GM15510 (cell line): ENCODE measurements around the gene NXPH4.

Experiments
- POLR2A ChIP-seq: IDR thresholded peaks from 3 replicates; pipeline ENCODE4 v1.6.1; 2011; ENCODE audit warnings: borderline replicate concordance; ENCODE audit not compliant: insufficient read length; ENCODE audit errors: extremely low read depth

NXPH4 gene

DNA sequence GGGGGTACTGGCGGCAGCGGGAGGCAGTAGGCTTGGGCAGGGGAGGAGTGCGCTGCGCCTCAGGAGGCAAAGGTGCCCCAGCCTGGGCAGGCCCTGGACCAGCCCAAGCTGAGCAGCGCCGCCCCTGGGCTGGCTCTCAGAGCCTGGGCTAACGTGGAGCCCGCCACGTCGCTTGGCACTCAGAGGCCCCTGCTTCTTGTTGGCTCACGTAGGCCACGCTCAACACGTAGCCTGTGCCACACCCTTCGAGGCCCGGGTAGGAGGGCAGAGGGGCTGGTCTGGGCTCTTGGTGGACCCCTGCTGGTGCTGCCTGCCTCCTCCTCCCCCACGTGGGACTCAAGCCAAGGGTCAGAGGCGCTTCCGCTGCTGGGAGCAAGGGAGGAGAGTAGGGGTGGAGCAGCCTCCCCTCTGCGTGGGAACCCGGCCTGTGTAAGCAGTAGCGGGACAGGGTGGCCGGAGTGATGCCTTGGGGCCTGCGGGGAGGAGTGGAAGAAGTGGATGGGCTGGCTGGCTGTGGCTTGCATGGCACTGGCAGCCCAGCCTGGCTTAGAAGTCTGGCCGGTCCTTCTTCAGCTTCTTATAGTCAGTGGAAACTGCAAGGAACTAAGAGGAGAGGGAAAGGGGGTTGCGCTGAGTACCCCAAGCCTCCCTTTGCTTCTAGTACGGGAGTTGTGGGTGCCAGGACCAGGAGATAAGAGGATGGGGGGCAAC lies 18.6 kb downstream of the NXPH4 start:
- TF ChIP-seq POLR2A, result no peak

- no peak for TF ChIP-seq POLR2A
Observed at GRCh38 chr12:57235728-57236131, 19.1 kb downstream of the NXPH4 start.

DNA sequence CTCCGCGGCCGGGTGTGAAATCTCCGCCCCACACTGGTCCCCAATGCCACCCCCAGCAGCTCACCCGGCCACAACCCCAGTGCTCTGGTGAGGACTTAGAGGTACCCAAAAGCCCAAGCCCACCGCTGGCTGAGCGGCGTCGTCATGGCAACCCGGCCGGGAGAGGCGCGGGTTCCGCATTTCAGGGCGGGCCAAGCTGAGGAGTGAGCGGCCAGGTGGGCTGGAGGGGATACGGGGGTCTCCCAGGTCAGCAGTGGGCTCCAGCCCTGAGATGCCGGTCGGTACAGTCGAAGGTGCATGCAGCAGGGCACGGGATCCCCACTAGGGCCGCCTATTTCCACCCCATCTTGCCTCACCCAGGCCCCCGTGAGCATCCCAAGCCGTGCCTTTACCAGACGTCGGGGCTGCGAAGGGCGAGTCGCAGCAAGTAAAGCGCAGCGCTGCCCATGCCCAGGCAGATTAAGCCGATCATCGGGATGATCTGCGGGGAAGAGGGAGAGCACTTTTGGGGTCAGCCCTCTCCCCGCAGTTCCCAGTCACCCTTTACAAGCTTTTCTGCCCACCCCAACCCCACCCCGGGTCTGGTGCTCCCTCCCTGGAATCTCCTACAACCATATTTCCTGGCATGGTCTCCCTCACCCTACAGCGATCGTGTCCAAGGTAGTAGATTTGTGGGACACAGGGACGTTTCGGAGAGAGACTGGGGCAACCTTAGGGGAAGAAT lies 19.8 kb downstream of the NXPH4 start:
- no peak for TF ChIP-seq POLR2A

- TF ChIP-seq POLR2A, result no peak
Observed at GRCh38 chr12:57236925-57237595, 20.5 kb downstream of the NXPH4 start.

- TF ChIP-seq POLR2A, result no peak
Observed at GRCh38 chr12:57237596-57237931, 21.0 kb downstream of the NXPH4 start.

DNA sequence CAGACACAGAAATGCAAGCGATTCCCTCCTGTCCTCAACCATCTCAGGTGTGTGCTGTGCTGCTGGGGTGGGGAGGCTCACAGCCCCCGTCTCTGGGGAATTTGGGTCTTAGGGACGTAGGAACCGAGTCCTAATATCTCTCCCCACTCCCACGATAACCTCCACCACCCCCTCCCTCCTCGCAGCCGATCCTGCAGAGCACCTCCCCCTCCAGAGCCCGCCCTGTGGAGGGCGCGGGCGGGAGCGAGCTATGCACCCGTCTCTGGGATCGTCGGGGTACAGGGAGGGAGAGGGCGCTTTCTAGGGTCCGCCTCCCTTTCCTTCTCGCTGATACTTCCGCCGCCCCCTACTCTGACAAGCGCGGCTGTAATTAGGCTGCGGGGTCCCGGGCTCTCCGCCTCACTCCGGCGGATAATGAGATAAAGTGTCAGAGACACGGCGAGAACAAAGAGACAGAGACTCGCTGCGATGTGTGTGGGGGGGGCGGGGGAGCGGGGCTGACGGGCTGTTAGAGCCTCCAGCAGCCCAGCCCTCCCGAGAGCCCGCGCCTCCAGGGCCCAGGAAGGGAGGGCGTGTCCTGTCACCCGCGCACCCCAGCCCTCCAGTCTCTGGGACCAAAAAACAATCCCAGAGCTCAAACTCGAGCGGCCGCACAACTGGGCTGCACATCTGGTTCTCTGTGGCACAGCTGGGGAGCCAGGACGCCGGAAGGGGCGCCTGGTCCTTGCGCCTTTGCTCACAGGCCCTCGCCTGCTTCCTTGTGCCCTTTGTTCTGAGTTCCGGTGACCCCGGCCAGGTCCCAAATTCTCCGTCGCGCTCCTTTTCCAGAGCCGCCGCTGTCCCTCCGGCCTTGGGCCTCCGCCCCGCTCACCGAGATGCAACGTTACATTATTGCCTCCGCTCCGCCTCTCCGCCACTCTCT lies 21.6 kb downstream of the NXPH4 start:
- TF ChIP-seq POLR2A, result no peak

DNA sequence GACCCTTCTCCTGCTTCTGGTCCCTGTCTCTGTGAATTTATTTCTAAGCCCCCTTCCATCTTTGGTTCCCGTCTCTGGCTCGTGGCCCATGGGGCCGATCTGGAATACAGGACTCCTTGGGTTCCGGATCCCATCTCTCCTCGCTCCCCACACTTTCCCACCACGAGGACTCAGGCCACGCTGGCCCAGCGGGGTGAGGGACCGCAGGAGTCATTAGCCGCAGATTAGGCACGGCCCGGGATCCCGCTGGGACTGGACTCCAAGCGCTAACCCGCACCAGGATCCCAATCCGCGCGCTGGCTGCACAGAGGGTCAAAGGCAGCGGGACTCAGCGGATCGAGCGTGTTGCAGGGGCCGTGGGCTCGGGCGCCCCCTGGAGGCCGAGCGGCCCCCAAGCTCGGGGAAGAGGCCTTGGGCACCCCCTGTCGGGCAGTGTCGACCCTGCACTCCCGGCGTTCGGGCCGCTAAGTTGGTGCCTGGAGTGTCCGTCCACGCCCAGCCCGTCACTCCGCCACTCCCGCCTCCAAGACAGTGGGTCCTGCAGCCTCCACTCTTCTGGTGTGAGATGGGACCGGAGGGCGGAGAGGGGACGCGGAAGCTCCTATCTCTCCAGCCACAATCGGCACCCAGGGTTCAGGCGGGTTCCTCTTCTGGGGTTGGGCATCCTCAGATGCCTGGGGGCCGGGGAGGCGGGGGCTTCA lies 22.4 kb downstream of the NXPH4 start:
- peak; percentile 63 for TF ChIP-seq POLR2A

DNA sequence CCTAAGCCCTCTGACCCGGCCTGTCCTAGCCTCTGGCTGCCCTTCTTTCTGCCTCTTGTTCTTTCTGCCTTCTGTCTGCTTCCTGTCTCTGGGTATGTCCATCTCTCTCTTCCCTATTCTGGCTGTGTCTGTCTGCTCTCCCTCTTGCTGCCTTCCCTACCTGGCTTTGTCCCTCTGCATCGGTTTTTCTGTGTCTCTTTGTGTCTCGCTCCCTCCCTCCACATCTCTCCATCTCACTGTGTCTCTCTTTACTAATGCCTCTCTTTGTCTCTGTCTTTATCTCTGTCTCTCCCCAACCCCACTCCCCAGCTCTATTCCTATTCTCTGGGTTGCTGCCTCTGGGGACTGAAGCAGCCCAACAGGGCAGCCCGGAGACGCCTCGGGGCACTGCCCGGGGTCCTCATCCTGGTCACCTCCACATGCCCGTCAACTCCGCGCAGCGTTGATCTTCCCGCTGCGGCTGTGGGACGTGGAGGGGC lies 23.0 kb downstream of the NXPH4 start:
- no peak for TF ChIP-seq POLR2A

GRCh38 chr12:57240066-57240921 lies 23.7 kb downstream of the NXPH4 start:
- no peak for TF ChIP-seq POLR2A

DNA sequence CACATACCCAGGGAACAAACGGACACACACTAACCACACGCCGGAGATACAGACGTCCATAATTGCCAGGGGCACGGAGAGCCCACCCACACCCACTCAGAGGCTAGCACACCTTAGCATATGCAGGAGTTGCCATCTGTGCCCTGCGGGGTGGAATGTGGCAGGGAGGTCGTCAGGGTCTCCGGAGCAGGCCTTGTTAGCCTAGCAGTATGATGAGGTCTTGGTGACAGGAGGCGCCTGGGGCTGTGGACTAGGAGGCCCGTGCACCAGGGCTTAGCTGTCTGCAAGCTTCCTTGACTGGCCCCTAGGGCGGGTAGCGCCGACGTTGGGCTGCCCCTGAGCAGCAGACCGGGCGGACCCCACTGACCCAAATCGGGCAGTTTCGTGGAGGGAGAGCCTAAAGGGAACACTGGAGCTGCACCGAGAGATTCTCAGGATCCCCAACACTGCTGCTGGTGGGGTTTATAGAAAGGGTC lies 24.4 kb downstream of the NXPH4 start:
- no peak for TF ChIP-seq POLR2A

GRCh38 chr12:57241402-57242310 lies 25.1 kb downstream of the NXPH4 start:
- no peak for TF ChIP-seq POLR2A

- TF ChIP-seq POLR2A, result no peak
Observed at GRCh38 chr12:57242329-57242690, 25.7 kb downstream of the NXPH4 start.
